ENCODE results near the gene ACSF2.

- TF ChIP-seq, protein P1, sequence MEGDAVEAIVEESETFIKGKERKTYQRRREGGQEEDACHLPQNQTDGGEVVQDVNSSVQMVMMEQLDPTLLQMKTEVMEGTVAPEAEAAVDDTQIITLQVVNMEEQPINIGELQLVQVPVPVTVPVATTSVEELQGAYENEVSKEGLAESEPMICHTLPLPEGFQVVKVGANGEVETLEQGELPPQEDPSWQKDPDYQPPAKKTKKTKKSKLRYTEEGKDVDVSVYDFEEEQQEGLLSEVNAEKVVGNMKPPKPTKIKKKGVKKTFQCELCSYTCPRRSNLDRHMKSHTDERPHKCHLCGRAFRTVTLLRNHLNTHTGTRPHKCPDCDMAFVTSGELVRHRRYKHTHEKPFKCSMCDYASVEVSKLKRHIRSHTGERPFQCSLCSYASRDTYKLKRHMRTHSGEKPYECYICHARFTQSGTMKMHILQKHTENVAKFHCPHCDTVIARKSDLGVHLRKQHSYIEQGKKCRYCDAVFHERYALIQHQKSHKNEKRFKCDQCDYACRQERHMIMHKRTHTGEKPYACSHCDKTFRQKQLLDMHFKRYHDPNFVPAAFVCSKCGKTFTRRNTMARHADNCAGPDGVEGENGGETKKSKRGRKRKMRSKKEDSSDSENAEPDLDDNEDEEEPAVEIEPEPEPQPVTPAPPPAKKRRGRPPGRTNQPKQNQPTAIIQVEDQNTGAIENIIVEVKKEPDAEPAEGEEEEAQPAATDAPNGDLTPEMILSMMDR (optimal IDR thresholded peaks at IDR 0.05 in 1 of 3, IDR thresholded peaks at IDR 0.05 in 1 of 3, conservative IDR thresholded peaks at IDR 0.05 in 1 of 3; ENCODE audit: extremely low read depth in 1 of 3, insufficient read depth in 2 of 3, low read length in 3 of 3), result no peak
- TF ChIP-seq EZH2 (IDR thresholded peaks at IDR 0.05; ENCODE audit: low read length), result no peak
Observed at GRCh38 chr17:50386510-50386909, 39.5 kb upstream of the ACSF2 start.
